ENCODE data around the gene SNTG2.

GRCh38 chr2:1014802-1015201 lies 64.2 kb downstream of the SNTG2 start:
- TF ChIP-seq CTCF (IDR thresholded peaks at IDR 0.05; ENCODE audit: insufficient read depth, low read depth, low read length) = no peak
- no peak for TF ChIP-seq EZH2 (IDR thresholded peaks at IDR 0.05; ENCODE audit: insufficient read depth, low read length)
